ENCODE data around the gene COBL.

COBL gene

DNA sequence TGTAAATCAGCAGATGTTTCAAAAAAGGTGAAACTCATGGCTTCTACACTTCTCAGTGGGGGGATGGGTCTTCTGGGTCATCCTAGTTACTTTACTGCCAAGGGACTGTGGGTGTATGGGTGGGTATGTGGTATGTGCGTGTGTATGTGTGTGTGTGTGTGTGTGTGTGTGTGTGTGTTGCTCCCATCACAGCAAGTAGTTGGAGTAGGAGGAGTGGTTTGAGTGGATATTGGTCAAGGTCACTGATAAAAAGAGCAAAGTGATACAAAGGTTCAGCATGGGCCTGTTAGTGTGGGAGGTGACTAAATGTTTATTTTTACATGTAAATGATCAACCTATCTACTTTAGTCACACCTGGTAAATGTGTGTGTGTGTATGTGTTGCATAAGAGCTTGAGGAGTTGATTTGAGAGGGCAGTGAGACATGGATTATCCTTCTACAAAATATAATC, 11.8 kb upstream of the COBL start:
- DNase-seq (ENCODE audit: low read depth in 1 of 2, low spot score in 1 of 2): no peak

DNA sequence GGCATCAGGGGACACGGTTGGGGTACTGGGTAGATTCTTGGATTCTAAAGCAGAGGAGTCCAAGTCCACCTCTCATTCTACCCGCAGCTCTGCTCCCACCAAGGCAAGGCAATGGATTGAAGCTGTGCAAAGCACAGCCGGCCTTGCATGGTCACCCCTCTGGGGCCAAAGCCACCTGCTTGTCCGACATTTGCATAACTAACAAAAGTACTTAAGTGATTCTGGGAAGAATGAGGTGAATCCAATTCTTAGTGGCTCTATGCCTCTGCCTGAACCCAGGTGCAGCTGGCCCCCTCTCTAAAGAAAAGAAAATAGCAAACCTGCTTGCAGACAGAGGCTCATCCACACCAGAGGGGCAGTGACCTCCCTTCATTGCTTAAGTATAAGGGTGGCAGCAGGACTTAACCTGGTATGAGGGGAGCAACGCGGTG, 10.7 kb upstream of the COBL start:
- no peak for DNase-seq (ENCODE audit: low read depth in 1 of 2, low spot score in 1 of 2)

DNA sequence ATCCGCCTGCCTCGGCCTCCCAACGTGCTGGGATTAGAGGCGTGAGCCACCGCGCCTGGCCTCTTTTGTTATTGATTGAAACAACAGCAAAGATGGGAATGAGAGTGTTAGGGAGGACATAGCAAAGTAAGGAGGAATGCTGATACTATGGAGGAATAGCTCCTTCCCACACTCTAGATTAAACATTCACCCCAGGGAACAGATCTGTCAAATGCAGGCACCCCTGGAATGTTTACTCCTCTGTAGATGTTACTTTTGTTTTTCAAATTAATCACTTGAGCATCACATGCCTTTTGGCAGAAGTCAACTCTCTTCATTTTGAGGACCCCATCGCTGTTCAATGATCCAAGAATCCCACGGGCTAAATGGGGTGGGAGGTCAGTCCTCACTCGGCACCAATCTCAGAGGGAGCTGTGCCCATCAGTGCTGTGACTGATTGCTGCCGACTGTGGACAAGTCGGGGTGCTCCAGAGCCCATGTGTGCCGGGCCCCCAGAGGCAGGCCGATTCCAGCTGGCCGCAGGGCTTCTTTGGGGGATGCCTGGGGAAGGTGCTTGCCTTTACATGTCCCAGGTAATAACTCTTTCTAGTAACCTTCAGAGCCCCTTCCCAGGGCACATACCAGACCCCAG, 10.2 kb upstream of the COBL start:
- DNase-seq (ENCODE audit: low read depth in 1 of 2, low spot score in 1 of 2): no peak

DNA sequence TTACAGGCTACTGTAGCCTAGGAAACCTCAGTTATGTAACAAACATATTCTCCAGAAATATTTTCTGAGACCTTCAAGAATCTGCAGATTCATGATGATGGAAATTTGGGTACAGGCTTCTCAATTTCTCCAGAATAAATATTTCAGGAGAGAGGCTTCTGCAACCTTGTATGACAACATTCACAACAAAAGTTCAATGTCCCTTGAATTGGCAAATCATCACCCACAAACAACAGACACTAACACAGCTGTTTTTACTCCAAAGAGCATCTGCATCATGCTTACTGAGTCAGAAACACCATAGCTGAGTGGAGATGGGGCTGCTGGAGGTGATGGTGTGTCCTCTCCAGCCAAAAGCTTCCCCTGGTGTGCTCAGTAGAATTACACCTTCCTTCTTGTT, 9.3 kb upstream of the COBL start:
- DNase-seq (ENCODE audit: low read depth in 1 of 2, low spot score in 1 of 2): no peak

DNA sequence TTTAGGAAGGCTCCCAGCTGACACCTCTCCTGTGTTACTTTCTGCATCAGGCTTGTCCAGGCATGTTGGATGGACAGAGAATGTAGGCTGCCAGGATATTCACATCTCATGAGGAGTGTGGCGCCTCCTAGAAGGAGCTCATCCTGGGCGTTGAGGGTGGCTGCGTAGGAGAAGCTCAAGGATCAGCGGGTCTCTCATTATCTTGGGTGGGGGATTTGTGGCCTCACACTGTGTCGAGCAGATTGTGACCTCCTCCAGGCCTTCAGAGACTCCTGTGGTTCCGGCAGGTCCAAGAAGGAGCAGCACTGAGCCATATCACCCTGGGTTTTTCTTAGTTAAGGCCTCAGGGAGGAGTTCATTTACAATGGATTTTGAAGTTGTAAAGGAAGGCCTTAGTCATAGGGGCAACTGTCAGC, 8.7 kb upstream of the COBL start:
- DNase-seq (ENCODE audit: low read depth in 1 of 2, low spot score in 1 of 2): no peak

DNA sequence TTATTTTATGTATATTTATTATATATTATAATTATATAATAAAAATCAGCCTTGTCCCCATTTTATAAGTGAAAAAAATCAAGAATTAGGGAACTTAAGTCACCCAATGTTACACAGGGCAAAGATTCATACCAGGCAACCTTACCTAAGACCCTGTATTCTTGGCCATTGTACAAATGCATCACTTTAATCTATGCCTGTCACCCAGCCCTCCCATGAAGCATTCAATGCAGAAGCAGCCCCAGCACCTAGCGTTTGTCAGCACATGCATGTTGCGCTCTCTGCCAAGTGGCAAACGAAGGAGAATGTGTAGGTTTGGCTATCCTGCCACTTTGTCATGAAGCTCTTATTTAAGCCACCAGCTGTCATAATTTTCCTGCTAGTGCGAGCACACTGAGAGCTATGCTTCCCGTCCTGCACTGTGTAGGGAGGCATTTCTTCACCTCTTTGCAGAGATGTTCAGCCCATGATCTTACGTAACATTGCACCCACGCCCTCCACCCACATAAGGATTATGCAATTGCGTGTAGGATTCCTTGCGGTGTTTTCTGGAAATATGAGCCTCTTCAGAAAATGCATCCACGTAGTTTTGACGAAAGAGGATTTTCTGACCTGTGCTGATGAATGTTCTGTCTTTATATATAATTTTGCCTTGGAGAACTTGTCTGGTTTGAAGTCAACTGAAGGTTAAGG, 7.7 kb upstream of the COBL start:
- DNase-seq (ENCODE audit: low read depth in 1 of 2, low spot score in 1 of 2): no peak

DNA sequence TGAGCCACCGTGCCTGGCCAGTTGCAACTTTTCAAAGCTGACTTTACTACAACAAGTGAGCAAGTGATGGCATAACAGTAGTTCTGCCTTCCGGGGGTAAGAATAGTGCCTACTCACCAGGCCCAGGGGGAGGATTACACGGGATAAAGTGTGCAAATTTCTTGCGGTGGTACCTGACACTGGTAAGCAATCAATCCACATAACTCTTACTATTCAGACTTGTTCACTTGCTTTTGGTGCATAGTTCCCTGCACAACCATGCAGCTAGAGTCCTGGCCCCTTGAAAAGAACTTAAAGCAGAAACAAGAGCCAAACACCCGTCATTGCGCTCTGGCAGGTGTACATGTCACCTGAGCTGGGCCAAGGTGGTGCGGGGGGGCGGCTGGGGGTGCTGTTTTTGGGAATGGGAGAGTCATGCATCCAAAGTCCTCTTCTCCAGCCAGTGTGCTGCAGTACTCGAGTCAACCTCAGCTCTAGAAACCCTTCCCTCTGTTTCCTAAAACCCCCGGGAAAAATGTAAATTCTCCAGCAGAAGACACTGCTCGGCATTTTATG, 5.4 kb upstream of the COBL start:
- no peak for DNase-seq (ENCODE audit: low read depth in 1 of 2, low spot score in 1 of 2)

DNA sequence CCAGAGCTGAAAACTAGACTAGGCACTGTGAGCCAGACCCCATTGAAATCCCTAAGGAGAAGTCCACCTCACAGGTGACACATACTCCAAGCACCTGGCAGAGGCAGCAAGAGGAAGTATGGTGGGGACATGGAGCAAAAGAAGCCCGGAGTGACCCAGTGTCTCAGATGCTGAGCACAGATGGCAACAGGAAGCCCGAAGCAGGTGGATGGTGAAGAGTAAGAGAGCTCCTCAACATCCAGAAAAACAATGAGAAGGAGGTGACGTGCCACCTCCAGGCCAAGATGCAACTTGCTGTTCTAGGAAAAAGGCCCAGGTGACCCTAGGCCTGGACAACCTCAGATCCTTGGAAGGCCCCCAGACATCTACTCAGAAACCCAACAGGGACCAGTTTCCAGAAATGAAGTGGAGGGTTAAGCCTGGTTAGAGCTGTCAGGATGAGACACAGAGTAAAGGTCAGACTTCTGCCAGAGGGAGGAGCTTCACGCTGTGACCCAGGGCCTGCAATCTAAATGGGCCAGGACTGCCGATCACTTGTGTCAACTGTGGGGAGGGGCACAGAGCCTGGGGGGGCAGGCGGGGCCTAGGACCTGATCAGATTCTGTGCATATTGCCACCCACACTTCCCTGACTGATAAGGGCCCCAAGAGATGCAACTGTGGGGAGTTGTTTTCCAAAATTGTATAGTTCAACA, 2.4 kb upstream of the COBL start:
- DNase-seq (ENCODE audit: low read depth in 1 of 2, low spot score in 1 of 2): no peak

DNA sequence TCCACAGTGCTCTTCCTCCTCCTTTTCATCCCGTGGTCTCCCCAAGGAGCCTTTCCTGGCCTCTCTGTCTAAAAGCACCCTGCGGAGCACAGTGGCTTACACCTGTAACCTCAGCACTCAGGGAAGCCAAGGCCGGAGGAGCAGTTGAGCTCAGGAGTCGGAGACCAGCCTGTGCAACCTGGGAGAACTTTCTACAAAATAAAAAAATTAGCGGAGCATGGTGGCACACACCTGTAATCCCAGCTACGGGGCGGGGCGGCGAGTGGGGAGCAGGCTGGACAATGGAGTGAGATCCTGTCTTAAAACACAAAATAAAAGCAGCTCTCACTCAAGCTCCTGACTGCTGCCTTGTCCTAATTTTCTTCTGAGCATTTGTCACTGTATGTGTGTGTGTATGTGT, 1.4 kb upstream of the COBL start:
- DNase-seq (ENCODE audit: low read depth in 1 of 2, low spot score in 1 of 2): no peak

DNA sequence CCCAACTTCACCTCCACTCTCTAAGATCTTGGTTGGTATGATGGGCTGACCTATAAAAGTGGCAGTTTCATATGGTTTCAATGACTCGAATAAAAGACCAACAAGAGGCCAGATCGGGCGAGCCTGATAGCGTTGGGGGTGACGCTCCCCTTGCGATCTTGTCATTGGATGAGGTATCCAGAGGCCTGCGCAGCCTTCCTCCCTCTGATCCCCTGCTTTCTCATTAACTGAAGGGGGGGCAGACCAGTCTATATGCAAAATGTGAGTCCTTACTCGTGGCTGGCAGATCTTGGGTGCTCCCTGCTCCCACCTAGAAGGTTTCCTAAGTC, 937 bp upstream of the COBL start:
- no peak for DNase-seq (ENCODE audit: low read depth in 1 of 2, low spot score in 1 of 2)

DNA sequence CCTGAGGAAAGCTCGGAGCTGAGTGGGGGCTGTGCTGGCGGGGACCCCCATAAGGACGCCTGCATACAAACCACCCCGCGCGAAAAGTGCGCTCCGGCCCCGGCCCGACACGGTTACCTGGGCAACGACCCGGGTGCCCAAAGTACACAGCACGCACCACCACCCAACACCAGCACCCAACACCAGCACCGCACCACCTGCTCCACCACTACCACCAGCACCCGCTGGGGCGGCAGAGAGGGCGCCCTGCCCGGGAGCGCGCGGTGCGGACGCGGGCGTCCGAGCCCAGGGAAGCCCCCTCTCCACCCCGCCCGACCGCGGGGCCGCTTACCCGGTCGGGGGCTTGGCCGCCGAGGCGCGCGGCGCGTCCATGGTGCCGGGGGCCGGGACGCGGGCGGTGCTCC, 345 bp downstream of the COBL start:
- DNase-seq (ENCODE audit: low read depth in 1 of 2, low spot score in 1 of 2): no peak

DNA sequence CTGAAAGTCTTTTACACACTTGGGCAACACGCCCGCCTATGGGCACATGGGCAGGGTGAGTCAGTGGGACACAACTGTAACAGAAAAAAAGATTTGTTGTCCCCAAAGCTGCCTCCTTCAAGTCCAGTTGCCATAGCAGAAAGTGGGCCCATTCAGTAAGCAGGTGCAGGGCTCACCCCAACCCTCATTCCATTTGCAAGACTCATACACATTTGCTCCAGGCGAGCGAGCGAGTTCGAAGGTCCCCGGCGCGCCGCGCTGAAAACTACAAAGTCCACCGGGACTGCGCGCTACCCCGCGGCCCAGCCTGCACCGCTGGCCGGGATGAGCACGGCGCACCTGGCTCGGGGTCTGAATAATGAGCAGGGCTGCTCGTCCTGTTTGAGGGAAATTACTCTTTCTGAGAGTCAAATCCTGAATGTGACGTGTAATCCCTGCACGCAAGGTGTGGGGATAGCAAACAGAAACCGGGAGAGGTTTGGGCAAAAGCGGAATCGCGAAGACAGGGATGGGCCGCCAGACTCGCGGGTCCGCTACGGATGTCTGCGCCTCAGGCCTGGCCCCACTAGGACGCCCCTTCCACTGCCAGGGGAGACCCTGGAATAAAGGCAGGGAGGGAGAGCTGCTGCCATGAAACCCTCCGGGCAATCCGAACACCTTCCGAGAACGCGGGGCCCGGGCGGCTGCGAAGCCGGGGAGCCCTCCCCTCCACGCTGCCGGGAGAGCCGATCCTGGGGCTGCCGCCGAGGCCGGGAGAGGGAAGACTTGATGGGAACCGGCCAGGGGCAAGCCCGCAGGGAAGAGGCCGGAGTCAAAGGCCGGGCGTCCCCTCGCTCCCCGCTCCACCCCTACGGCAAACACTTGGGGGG, 982 bp downstream of the COBL start:
- DNase-seq (ENCODE audit: low read depth in 1 of 2, low spot score in 1 of 2): no peak

DNA sequence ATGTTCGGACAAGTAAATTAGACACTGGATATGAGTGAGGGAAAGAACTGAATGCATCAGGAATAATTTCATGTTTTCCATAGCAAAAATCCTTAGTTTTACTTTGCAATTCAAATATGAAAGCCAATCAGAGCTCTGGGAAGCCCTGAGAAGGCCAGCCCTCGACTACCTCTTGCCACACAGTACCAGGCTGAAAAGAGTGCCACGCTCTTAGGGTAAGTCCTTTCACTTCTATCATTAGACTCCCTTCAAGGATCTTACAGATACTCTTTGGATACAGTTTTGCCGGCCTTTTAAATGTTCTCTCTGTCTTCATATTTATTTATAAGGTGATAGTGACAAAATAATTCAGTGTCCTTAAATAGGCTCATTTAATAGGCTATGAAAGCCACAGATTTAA, 1.9 kb downstream of the COBL start:
- DNase-seq (ENCODE audit: low read depth in 1 of 2, low spot score in 1 of 2): no peak

DNA sequence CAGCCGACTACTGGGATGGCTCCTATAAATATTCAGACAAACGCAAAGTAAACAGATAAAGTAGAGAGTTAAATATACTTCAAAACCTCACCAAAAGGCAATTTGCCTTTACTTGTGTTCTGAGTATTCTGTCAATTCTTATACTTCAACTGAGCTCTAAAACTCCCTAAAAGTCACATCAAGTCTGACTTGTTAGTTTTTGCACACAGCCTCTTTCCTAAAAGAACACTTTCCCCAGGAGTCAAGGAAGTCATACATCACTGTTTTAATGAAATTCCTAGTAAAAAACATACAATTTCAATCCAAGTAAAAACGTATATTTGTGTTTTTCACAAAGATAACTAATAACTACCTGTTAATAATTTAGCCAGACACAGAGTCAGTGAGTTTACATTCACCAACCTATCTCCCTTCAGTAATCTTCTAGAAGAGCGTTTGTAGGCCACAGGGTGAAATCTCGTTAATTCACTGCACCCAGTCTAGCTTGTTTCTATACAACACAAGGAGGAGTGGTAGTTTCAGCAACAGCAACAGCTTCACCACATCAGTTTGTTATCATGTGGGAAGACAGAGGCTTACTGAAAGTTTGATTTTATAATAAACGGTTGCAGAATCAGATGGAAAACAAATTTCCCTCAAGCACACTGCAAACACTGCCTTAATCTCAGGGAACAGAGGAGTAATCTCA, 2.7 kb downstream of the COBL start:
- no peak for DNase-seq (ENCODE audit: low read depth in 1 of 2, low spot score in 1 of 2)

DNA sequence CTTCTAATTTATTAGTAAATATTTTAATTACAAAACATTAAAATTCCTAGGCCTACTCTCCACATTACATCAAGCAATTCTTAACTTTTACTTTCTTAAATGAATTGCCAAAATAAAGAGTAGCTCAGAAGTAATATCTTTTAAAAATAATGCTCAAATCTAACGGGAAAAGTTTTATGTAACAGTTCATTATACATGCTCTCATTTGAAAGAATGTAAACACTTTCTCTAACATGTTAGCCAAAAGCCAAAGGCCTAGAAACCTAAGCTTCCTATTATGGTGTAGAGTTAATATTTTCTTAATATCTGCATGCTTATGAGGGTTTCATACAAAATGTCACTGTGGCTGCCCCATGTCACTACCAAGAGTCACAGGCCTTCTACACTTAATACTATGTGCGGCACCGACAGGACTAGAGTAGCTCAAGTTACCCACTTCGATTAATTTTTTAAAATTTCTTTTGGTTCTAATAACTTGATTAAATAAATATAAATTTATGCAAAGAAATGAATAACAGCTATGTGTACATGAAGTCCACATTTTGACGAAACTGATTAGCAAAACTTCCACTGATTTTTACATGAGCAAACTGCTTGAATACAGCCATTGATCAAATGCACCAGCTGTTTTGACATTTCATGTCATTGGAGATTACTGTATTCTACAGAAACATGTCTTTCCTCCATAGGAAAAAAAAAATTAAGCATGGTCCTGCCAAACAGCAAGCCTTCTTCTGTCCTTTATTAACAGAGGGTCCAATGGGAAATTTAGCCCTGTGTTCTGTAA, 3.5 kb downstream of the COBL start:
- DNase-seq (ENCODE audit: low read depth in 1 of 2, low spot score in 1 of 2): no peak

DNA sequence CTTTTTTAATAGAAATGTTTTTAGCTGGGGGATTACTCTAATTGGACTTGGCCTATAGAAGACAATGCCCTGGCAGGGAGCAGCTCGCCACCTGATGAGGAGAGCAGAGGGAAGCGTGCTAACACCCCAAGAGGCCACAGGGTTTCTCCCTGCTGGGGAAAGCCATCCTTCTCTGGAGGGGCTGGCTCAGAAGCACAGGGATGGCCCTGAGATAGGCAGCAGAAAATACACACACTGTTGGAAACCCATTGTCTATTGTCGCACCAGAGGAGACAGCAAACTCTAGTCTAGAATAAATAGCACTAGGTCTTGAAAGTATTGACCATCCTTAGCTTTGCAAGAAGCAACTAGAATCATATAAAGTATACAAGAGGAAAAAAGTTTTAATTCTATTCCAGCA, 5.4 kb downstream of the COBL start:
- DNase-seq (ENCODE audit: low read depth in 1 of 2, low spot score in 1 of 2): no peak

DNA sequence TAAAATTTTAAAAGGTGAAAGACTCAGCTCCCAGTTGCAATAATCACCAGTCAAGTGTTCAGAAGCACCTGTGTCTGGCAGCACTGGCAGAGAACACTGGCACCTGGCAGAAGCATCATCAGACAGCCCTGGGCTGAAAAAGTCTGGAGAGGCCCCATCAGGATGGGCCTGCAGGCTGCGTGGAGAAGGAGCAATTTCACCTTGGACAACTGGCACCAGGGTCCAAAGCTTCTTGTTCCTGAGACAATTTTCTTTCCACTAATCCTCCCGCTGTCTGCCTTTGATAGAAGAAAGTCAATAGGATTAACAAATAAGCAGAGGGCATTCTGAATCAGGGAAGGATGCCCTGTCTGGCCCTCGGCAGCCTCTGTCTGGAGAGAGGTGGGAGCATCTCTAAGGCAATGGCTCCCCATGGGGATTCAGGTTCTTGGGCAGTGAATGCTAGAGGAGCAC, 6.5 kb downstream of the COBL start:
- no peak for DNase-seq (ENCODE audit: low read depth in 1 of 2, low spot score in 1 of 2)

DNA sequence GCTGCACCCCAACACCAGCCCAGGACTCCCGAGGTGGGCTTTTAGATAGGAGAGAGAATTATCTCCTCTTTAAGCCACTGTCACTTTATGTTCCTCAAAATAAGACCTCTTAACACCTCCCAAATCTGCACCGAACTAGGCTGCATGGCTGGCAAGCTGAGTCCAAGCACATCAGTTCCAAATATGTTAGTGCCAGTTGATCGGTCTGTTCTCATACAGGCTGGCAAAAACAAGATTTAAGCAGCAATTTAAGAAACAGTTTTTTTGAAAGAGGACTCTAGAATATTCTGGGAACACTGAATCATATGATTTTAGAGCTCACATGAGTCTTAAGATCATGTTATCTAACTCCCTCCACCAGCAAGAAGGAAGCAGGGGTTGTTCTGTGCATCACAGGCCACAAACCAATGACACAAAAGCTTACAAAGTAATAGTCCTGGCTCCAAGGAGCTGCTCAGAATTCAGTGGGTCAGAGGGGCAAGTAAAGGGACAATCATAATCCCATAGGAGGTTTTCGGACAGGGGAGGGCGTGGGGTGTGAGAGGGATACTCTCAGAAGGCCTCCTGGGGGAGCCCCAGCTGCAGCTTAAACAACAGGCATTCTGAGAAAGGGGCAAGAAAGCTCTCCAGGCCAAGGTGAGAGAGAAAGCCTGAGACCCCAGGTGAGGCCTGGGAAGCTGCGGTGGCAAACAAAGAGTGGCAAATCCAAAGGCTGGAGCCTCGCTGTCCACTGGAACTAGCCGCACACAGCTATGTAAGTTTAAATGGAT, 7.1 kb downstream of the COBL start:
- DNase-seq (ENCODE audit: low read depth in 1 of 2, low spot score in 1 of 2): no peak

DNA sequence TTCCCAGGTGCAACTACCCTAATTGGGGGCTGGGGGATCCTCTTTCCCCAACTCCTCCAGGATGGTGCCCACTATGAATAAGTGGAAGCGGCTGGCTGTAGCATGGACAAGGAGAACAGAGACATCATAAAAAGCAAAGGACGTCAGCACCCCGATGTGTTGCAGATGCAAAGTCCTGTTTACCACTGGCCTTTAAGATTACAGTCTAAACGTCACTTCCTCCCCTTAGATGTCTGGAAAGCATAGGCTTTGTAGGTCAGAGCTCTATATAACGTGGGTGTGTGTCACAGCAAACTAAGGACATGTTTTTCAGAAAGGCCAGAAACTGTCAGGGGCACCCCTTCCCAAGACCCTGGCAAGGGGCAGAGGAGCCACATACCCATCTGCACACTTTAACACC, 7.9 kb downstream of the COBL start:
- no peak for DNase-seq (ENCODE audit: low read depth in 1 of 2, low spot score in 1 of 2)

Measured in activated CD4-positive, alpha-beta T cell treated with anti-CD3 and anti-CD28 coated beads, Interleukin-2, amount 50 U/mL, for 24 hours (primary cell).